H1 (cell line): Measurements from ENCODE around the gene VIPAS39. TPM values are rescaled to one million over a fixed set of nuclear protein-coding genes. Genes with fewer than 3 reads are reported as not detected.

ENCODE experiments used
- CTCF ChIA-PET: fragments of 300-600 bp; sonication (Branson Sonifier 250); formaldehyde crosslinking; loops from one replicate; lab custom pipeline; 2021; ENCODE audit not compliant: partially characterized antibody; lab: Charles Lee
- POLR2A ChIA-PET: fragments of 300-600 bp; sonication (Branson Sonifier 250); formaldehyde crosslinking; loops from one replicate; lab custom pipeline; 2021; ENCODE audit warnings: inconsistent platforms; ENCODE audit not compliant: partially characterized antibody; lab: Charles Lee
- DNase-seq, 2 experiments: peaks; one replicate each; pipeline versions ENCODE4 v3.0.0 to v3.0.0-alpha.2; 2010 to 2022; ENCODE audit warnings: low spot score in 2 of 2, low read depth in 1 of 2, mixed read lengths in 1 of 2
- FAIRE-seq: peaks from 2 replicates; lab custom pipeline; 2011; peaks lifted over from hg19 to GRCh38; lab: Jason Lieb, UNC
- H2AFZ ChIP-seq: 2 replicates; pipeline ENCODE4 v1.8.1; 2012; ENCODE audit warnings: low read length, inconsistent platforms
- H2AK5ac ChIP-seq: 2 replicates; pipeline ENCODE4 v1.6.1; 2013; ENCODE audit warnings: low read depth, low read length
- H2BK120ac ChIP-seq: replicated peaks from 2 replicates; pipeline ENCODE3; 2013; ENCODE audit warnings: low read depth, low read length, inconsistent platforms
- H2BK12ac ChIP-seq: 2 replicates; pipeline ENCODE4 v1.6.1; 2013; ENCODE audit warnings: low read depth, low read length
- H2BK15ac ChIP-seq: 2 replicates; pipeline ENCODE4 v1.6.1; 2013; ENCODE audit warnings: low read length
- H2BK20ac ChIP-seq: 2 replicates; pipeline ENCODE4 v1.6.1; 2013; ENCODE audit warnings: low read length
- H2BK5ac ChIP-seq: 2 replicates; pipeline ENCODE4 v1.6.1; 2013; ENCODE audit warnings: low read depth, low read length
- H3K14ac ChIP-seq: 2 replicates; pipeline ENCODE4 v1.6.1; 2013; ENCODE audit warnings: inconsistent platforms; ENCODE audit not compliant: insufficient read length
- H3K18ac ChIP-seq: 2 replicates; pipeline ENCODE4 v1.6.1; 2013; ENCODE audit warnings: low read length; ENCODE audit errors: extremely low read depth
- H3K23ac ChIP-seq: 2 replicates; pipeline ENCODE4 v1.6.1; 2013; ENCODE audit warnings: inconsistent platforms; ENCODE audit not compliant: insufficient read length
- H3K23me2 ChIP-seq: 2 replicates; pipeline ENCODE4 v1.6.1; 2013; ENCODE audit warnings: low read depth, low read length
- H3K27ac ChIP-seq: 2 replicates; pipeline ENCODE4 v1.6.1; 2011; ENCODE audit warnings: low read depth, low read length, inconsistent platforms
- H3K27me3 ChIP-seq, 4 experiments: replicated peaks in 1 of 4; 1 replicate in 1 of 4; 2 replicates in 3 of 4; pipeline versions ENCODE4 v1.6.1 to v1.8.1; 2011 to 2013; ENCODE audit warnings: low read length in 3 of 4, mild to moderate bottlenecking in 3 of 4, inconsistent platforms in 2 of 4, mixed read lengths in 2 of 4, moderate library complexity in 1 of 4; ENCODE audit not compliant: control insufficient read depth in 3 of 4, insufficient read depth in 3 of 4; ENCODE audit errors: extremely low read depth in 1 of 4
- H3K36me3 ChIP-seq, 4 experiments: 2 replicates each; pipeline versions ENCODE4 v1.6.1 to v1.8.1; 2011 to 2013; ENCODE audit warnings: mild to moderate bottlenecking in 4 of 4, low read length in 3 of 4, moderate library complexity in 2 of 4, control low read depth in 1 of 4, inconsistent platforms in 1 of 4; ENCODE audit not compliant: insufficient read depth in 4 of 4, control insufficient read depth in 2 of 4
- H3K4ac ChIP-seq: replicated peaks from 2 replicates; pipeline ENCODE3; 2013; ENCODE audit warnings: low read length, low read depth, mixed read lengths, inconsistent platforms; ENCODE audit not compliant: insufficient read length
- H3K4me1 ChIP-seq, 4 experiments: replicated peaks in 1 of 4; 1 replicate in 1 of 4; 2 replicates in 3 of 4; pipeline versions ENCODE4 v1.6.1 to v1.8.1; 2011 to 2013; ENCODE audit warnings: low read length in 3 of 4, inconsistent platforms in 2 of 4, mixed read lengths in 1 of 4; ENCODE audit not compliant: insufficient read depth in 4 of 4, control insufficient read depth in 3 of 4
- H3K4me2 ChIP-seq, 2 experiments: 2 replicates each; pipeline versions ENCODE4 v1.6.1 to v1.8.1; 2011 to 2013; ENCODE audit warnings: low read depth in 2 of 2, low read length in 2 of 2, control low read depth in 1 of 2, inconsistent platforms in 1 of 2, mild to moderate bottlenecking in 1 of 2; ENCODE audit not compliant: insufficient read depth in 1 of 2
- H3K4me3 ChIP-seq, 4 experiments: fragments of 200-600, 300-600 bp in 1 of 4; sonication (generic), shearing (Covaris generic), sonication (Bioruptor Twin) in 1 of 4; 2 replicates each; pipeline versions ENCODE4 v1.5.1 to v1.8.1; 2011 to 2016; ENCODE audit warnings: low read length in 4 of 4, low read depth in 3 of 4, control low read depth in 2 of 4, inconsistent platforms in 2 of 4, mild to moderate bottlenecking in 2 of 4, mixed read lengths in 1 of 4, moderate library complexity in 1 of 4; ENCODE audit not compliant: insufficient read depth in 2 of 4; ENCODE audit errors: extremely low read depth in 1 of 4
- H3K56ac ChIP-seq: replicated peaks from 2 replicates; pipeline ENCODE3; 2013; ENCODE audit warnings: low read depth, mild to moderate bottlenecking, mixed read lengths, low read length, inconsistent platforms; ENCODE audit not compliant: insufficient read length
- H3K79me1 ChIP-seq: 2 replicates; pipeline ENCODE4 v1.6.1; 2013; ENCODE audit warnings: low read depth, low read length, control low read depth
- H3K79me2 ChIP-seq, 2 experiments: 2 replicates each; pipeline versions ENCODE4 v1.6.1 to v1.8.1; 2012 to 2013; ENCODE audit warnings: low read length in 2 of 2, mild to moderate bottlenecking in 2 of 2, inconsistent platforms in 1 of 2; ENCODE audit not compliant: insufficient read depth in 2 of 2, control insufficient read depth in 1 of 2
- H3K9ac ChIP-seq, 4 experiments: replicated peaks in 1 of 4; 1 replicate in 1 of 4; 2 replicates in 3 of 4; pipeline versions ENCODE4 v1.6.1 to v1.8.1; 2011 to 2013; ENCODE audit warnings: low read depth in 3 of 4, low read length in 3 of 4, control low read depth in 2 of 4, mild to moderate bottlenecking in 2 of 4, moderate library complexity in 2 of 4, inconsistent platforms in 1 of 4; ENCODE audit errors: extremely low read depth in 1 of 4
- H3K9me3 ChIP-seq, 2 experiments: 2 replicates each; pipeline versions ENCODE4 v1.6.1 to v1.8.1; 2012 to 2013; ENCODE audit warnings: mild to moderate bottlenecking in 2 of 2, moderate library complexity in 2 of 2, control low read depth in 1 of 2, inconsistent platforms in 1 of 2, low read depth in 1 of 2, low read length in 1 of 2, mixed read lengths in 1 of 2; ENCODE audit not compliant: insufficient read depth in 2 of 2
- H4K20me1 ChIP-seq, 2 experiments: replicated peaks in 1 of 2; 2 replicates each; pipeline versions ENCODE3 to v1.8.1; 2011 to 2013; ENCODE audit warnings: inconsistent platforms in 2 of 2, low read length in 2 of 2, mild to moderate bottlenecking in 1 of 2; ENCODE audit not compliant: insufficient read depth in 2 of 2, control insufficient read depth in 1 of 2
- H4K5ac ChIP-seq: 2 replicates; pipeline ENCODE4 v1.6.1; 2013; ENCODE audit warnings: low read length, low read depth, mixed read lengths, inconsistent platforms; ENCODE audit not compliant: insufficient read length
- H4K8ac ChIP-seq: 2 replicates; pipeline ENCODE4 v1.8.0; 2013; ENCODE audit warnings: mild to moderate bottlenecking, moderate library complexity, low read length, inconsistent platforms; ENCODE audit not compliant: insufficient read depth; ENCODE audit errors: extremely low read depth
- H4K91ac ChIP-seq: replicated peaks from 2 replicates; pipeline ENCODE3; 2013; ENCODE audit warnings: low read length, mixed read lengths, inconsistent platforms; ENCODE audit not compliant: insufficient read length
- BRCA1 ChIP-seq: IDR thresholded peaks from 2 replicates; pipeline ENCODE4 v1.6.1; 2012; ENCODE audit warnings: low read depth, low read length, improper control_type of control experiment
- CBX5 ChIP-seq: fragments of 300-800, 300-1000 bp; sonication (generic); IDR thresholded peaks from 2 replicates; pipeline ENCODE4 v1.7.1; 2016; ENCODE audit warnings: antibody characterized with exemption, low read length, low read depth
- CREB1 ChIP-seq: IDR thresholded peaks from 2 replicates; pipeline ENCODE4 v1.6.1; 2012; ENCODE audit warnings: inconsistent platforms
- E2F6 ChIP-seq: IDR thresholded peaks from 2 replicates; pipeline ENCODE4 v1.6.1; 2012; ENCODE audit warnings: inconsistent platforms
- EZH2 ChIP-seq: fragments of 200-600 bp; sonication (generic); IDR thresholded peaks from 2 replicates; pipeline ENCODE4 v1.7.1; 2012; ENCODE audit warnings: low read depth, mild to moderate bottlenecking, moderate library complexity, low read length, inconsistent platforms; ENCODE audit not compliant: severe bottlenecking
- JUND ChIP-seq: IDR thresholded peaks from 2 replicates; pipeline ENCODE4 v1.6.1; 2011; ENCODE audit warnings: mild to moderate bottlenecking, improper control_type of control experiment, low read length
- NANOG ChIP-seq: IDR thresholded peaks from 2 replicates; pipeline ENCODE4 v1.6.1; 2011; ENCODE audit warnings: low read length, low read depth, mild to moderate bottlenecking, inconsistent platforms; ENCODE audit not compliant: insufficient read depth, poor library complexity, severe bottlenecking
- RAD21 ChIP-seq, 2 experiments: IDR thresholded peaks in 1 of 2; conservative IDR thresholded peaks in 1 of 2; 2 replicates each; pipeline ENCODE4 v1.6.1; 2011; ENCODE audit warnings: low read depth in 2 of 2, low read length in 2 of 2, improper control_type of control experiment in 1 of 2, inconsistent platforms in 1 of 2, mild to moderate bottlenecking in 1 of 2, moderate library complexity in 1 of 2
- SP1 ChIP-seq: IDR thresholded peaks from 2 replicates; pipeline ENCODE4 v1.6.1; 2011; ENCODE audit warnings: low read depth, low read length
- SP2 ChIP-seq: IDR thresholded peaks from 2 replicates; pipeline ENCODE4 v1.6.1; 2012; ENCODE audit warnings: mild to moderate bottlenecking, low read length, inconsistent platforms
- TAF1 ChIP-seq: IDR thresholded peaks from 2 replicates; pipeline ENCODE4 v1.6.1; 2011; ENCODE audit warnings: mild to moderate bottlenecking, low read depth, low read length
- TBP ChIP-seq: IDR thresholded peaks from 2 replicates; pipeline ENCODE4 v1.6.1; 2011; ENCODE audit warnings: low read depth, low read length, improper control_type of control experiment
- TCF12 ChIP-seq: IDR thresholded peaks from 2 replicates; pipeline ENCODE4 v1.6.1; 2011; ENCODE audit warnings: low read depth, mild to moderate bottlenecking, low read length
- ZNF274 ChIP-seq: IDR thresholded peaks from 2 replicates; pipeline ENCODE4 v1.7.0; 2012; ENCODE audit warnings: low read length, borderline replicate concordance; ENCODE audit errors: extremely low read depth
- WGBS, 2 experiments: shearing (Covaris generic) in 1 of 2; methylation state at CpG; one replicate each; pipeline versions ENCODE4 v1.1.6 to v1.1.7; 2013 to 2015; ENCODE audit warnings: low lambda C conversion rate in 2 of 2, mixed read lengths in 2 of 2, inconsistent platforms in 1 of 2, low coverage in 1 of 2, missing lambda C conversion rate in 1 of 2; ENCODE audit not compliant: insufficient replicate concordance in 2 of 2, insufficient coverage in 1 of 2, insufficient read length in 1 of 2; ENCODE audit errors: extremely low coverage in 1 of 2, missing lambda C conversion rate in 1 of 2; 5-methylcytosine and 5-hydroxymethylcytosine counted together
- polyA plus RNA-seq, 7 experiments: library from polyadenylated mRNA; depleted of rRNA in 3 of 7; stranded (reverse) in 5 of 7; unstranded in 2 of 7; fragments of >200 nt in 5 of 7; fragments of 200-250 nt in 2 of 7; gene quantifications; 1 replicate in 5 of 7; 2 replicates in 1 of 7; 4 replicates in 1 of 7; pipeline versions ENCODE4 v1.2.1 to v1.2.3, GENCODE V29; 2011 to 2013; ENCODE audit warnings: missing spikeins in 2 of 7, mixed read lengths in 2 of 7
- total RNA-seq: library from RNA; stranded (reverse); fragmentation: NEBNext Ultra II Directional; extraction: Animal tissue kit (Norgen Biotek cat#: 25700); gene quantifications from 2 replicates; pipeline ENCODE4 v1.2.1, GENCODE V29; 2021

VIPAS39 gene
- total and polyA plus RNA-seq, 2 of the 8 experiments (the other 6 are each of a cell fraction or from before 2014, with no cell fraction given) = 19.6 to 20.6 TPM

- Histone ChIP-seq H4K20me1 (no peaks in the 10 kb centered on the region), H2BK5ac (no peak overlapping the region), H4K5ac (no peak overlapping the region), H3K4me1 (no peaks in the 10 kb centered on the region), H3K79me2 (no peaks in the 10 kb centered on the region), H3K4me3 (no peak overlapping the region), H2BK15ac (no peak overlapping the region), H3K4ac (no peak overlapping the region), H2BK120ac (no peak overlapping the region), H4K91ac (no peak overlapping the region), H3K4me2 (no peak overlapping the region), H3K36me3 (no peaks in the 10 kb centered on the region), H2BK20ac (no peak overlapping the region), H3K18ac (no peak overlapping the region), H3K9ac (no peak overlapping the region), H3K9me3 (no peaks in the 10 kb centered on the region), H3K27me3 (no peaks in the 10 kb centered on the region), H3K56ac (no peak overlapping the region), H4K8ac (no peak overlapping the region), H3K23me2 (no peaks in the 10 kb centered on the region), H2AK5ac (no peak overlapping the region), H3K79me1 (no peaks in the 10 kb centered on the region), H3K23ac (no peak overlapping the region), H2AFZ (no peak overlapping the region), H3K27ac (no peak overlapping the region), H3K14ac (no peak overlapping the region), H2BK12ac (no peak overlapping the region)
- no peak for DNase-seq
- POLR2A ChIA-PET = no interaction called here
- FAIRE-seq = no peak
- whole genome bisulfite sequencing, 2 experiments = 81% methylated on average over 3 of the region's 3 CpGs; no CpG with 5 or more reads in 1 of the 2 experiments
- CTCF ChIA-PET = interaction anchor here (0.7 to 2.4 kb wide), 4 partner anchors 20 to 160 kb away, joined by 3 to 9 read pairs (median 4); no protein-coding TSS in a partner anchor
- no peak for TF ChIP-seq BRCA1
- no peak for TF ChIP-seq E2F6
- TF ChIP-seq EZH2 = no peak
- TF ChIP-seq ZNF274 = no peak
- TF ChIP-seq JUND = no peak
- no peak for TF ChIP-seq CBX5
- no peak for TF ChIP-seq SP2
- TF ChIP-seq TCF12 = no peak
- no peak for TF ChIP-seq RAD21 (IDR thresholded peaks at IDR 0.05 in 1 of 2, conservative IDR thresholded peaks at IDR 0.05 in 1 of 2; ENCODE audit: low read depth in 2 of 2, low read length in 2 of 2)
- TF ChIP-seq TBP = no peak
- no peak for TF ChIP-seq SP1
- no peak for TF ChIP-seq TAF1
- TF ChIP-seq NANOG = no peak
- no peak for TF ChIP-seq CREB1
These were observed 51.3 kb downstream of the VIPAS39 start for GRCh38 chr14:77406086-77406485.
